Left lung (tissue), 10 donors: ENCODE measurements around the gene GJC1. TPM values are rescaled to one million over a fixed set of nuclear protein-coding genes. Genes with fewer than 3 reads are reported as not detected.
A peak's percentile ranks its signal among the peaks of the same experiment; 100 is the strongest.
"Not testable (repeated sequence)": the region's sequence is repeated elsewhere in the genome, so short reads cannot be mapped to it uniquely, and the experiment has no call there.

Source experiments
- ATAC-seq: fragments of 200-7000 bp; cut with Tn5 transposase; one replicate; pipeline ENCODE4 v1.9.1; 2020; ENCODE audit warnings: moderate library complexity
- DNase-seq, 4 donors: peaks; one replicate each; pipeline ENCODE4 v3.0.0-alpha.2; 2013 to 2020
- H3K27ac ChIP-seq, 2 donors: fragments of 200-600 bp; sonication (generic) in 1 of 2; one replicate each; pipeline versions ENCODE4 v1.5.0 to v1.8.0; 2020 to 2021
- H3K27me3 ChIP-seq, 2 donors: fragments of 200-600 bp; sonication (generic) in 1 of 2; one replicate each; pipeline versions ENCODE4 v1.5.0 to v1.8.0; 2020 to 2021
- H3K36me3 ChIP-seq, 2 donors: fragments of 200-600 bp; sonication (generic) in 1 of 2; one replicate each; pipeline versions ENCODE4 v1.5.0 to v1.8.0; 2020 to 2021
- H3K4me1 ChIP-seq, 2 donors: fragments of 200-600 bp; one replicate each; pipeline ENCODE4 v1.8.0; 2021
- H3K4me3 ChIP-seq, 2 donors: fragments of 200-600 bp; sonication (generic) in 1 of 2; one replicate each; pipeline versions ENCODE4 v1.5.0 to v1.8.0; 2020 to 2021; ENCODE audit warnings: mild to moderate bottlenecking in 1 of 2
- H3K9me3 ChIP-seq, 2 donors: fragments of 200-600 bp; sonication (generic) in 1 of 2; one replicate each; pipeline versions ENCODE4 v1.5.0 to v1.8.0; 2020 to 2021
- intact Hi-C, 2 donors: fragments of 100-400 bp; cut with DNase I; formaldehyde crosslinking; loops; one replicate each; pipeline versions ENCODE4 v1.11.2 to v1.14.2; 2022
- polyA plus RNA-seq, 6 donors: library from polyadenylated mRNA; unstranded; fragments of 120-200 nt; gene quantifications; one replicate each; pipeline ENCODE4 v1.2.1, GENCODE V29; 2013; ENCODE audit not compliant: insufficient read length in 6 of 6
- total RNA-seq, 2 donors: library from RNA; stranded (reverse); fragmentation: NEBNext Ultra II Directional; extraction: Animal tissue kit (Norgen Biotek cat#: 25700); gene quantifications; one replicate each; pipeline ENCODE4 v1.2.1, GENCODE V29; 2021
- TF ChIP-seq, protein P1 (sequence below), 2 donors: fragments of 200-600 bp; sonication (generic) in 1 of 2; IDR thresholded peaks; one replicate each; pipeline versions ENCODE4 v1.5.0 to v1.8.0; 2021; ENCODE audit warnings: antibody characterized with exemption in 2 of 2
- donor health status: DM: no; HTN: yes; CAD: no.
- donor health status: DM: no; HTN: no; CAD: no.

Gene GJC1
- total and polyA plus RNA-seq, 8 donors = 17.3 to 52.9 (median 46.2) TPM

DNA sequence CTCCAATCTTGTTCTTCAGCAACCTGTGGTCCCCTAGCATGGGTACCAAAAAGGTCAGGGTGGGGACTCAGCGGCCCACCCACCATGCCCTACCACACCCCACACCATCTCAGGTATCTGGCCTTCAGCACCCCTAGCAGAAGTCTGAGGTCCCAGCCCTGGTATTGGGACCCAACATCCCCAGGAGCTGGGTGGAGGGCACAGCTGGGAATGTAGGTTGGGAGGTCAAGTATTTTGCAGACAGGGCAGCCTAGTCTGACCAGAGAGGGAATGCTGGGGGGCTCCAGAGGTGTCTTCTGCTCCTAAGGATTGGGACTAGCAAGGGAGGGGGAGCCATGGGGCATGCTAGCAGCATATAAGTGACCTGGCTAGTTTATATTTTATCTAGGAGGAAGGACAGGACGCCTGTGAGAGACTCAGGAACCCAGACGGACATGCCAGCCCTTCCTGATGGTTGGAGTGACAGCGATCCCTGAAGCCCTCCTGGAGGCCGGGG is 72.1 kb downstream of the GJC1 start:
- H3K36me3 ChIP-seq = no peaks in the 10 kb centered on the region
- H3K9me3 ChIP-seq = no peaks in the 10 kb centered on the region
- TF ChIP-seq, protein P1, sequence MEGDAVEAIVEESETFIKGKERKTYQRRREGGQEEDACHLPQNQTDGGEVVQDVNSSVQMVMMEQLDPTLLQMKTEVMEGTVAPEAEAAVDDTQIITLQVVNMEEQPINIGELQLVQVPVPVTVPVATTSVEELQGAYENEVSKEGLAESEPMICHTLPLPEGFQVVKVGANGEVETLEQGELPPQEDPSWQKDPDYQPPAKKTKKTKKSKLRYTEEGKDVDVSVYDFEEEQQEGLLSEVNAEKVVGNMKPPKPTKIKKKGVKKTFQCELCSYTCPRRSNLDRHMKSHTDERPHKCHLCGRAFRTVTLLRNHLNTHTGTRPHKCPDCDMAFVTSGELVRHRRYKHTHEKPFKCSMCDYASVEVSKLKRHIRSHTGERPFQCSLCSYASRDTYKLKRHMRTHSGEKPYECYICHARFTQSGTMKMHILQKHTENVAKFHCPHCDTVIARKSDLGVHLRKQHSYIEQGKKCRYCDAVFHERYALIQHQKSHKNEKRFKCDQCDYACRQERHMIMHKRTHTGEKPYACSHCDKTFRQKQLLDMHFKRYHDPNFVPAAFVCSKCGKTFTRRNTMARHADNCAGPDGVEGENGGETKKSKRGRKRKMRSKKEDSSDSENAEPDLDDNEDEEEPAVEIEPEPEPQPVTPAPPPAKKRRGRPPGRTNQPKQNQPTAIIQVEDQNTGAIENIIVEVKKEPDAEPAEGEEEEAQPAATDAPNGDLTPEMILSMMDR (IDR thresholded peaks at IDR 0.05) = no peak
- peaks cover 7 to 14% of the 10 kb centered on the region in 2 donors for H3K4me1 ChIP-seq
- ATAC-seq (no peak), DNase-seq (peak in 1 of 4 donors; percentile 6)
- H3K4me3 ChIP-seq = no peak overlapping the region
- H3K27ac ChIP-seq = no peak overlapping the region
- H3K27me3 ChIP-seq = peaks cover 21 to 74% of the 10 kb centered on the region in 2 donors
- intact Hi-C loops = no loop called here

DNA sequence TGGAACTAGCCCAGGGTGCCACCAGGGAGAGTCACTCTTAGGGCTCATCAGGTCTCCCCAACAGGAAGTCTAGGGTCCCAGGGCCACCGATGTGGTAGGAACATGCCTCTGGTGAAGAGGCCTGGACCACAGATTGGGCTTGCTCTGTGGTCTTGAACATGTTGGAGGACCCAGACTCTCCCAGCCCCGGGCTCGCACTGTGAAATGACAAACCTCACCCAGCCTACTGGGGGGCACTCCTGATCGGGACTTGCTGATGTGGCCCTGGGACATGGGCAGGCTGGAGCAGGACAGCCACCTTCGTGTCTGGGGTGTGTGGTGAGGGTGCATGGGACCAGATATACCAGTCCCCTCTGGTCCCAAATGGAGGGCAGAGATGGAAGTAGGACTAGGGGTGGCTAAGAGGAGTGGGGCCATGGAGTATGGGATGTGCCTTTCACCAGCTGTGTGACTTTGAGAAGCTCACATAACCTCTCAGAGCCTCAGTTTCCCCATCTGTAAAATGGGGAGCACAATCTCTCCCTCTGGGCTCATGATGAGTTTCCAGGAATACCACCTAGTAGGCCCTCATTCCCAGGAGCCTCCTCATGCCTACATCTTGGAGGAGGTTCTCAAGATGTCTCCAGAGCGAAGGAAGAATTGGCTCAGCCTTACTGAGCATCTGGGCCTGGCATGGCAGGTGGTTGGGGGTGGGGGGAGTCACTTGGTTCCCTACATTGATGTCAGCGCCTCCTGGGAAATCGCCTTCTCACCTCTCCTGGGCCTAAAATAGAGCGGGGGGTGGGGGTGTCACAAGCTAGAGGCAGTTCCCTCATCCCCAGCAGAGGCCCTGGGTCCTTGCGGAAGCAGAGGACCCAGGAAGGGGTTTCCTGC is 72.8 kb downstream of the GJC1 start:
- DNase-seq = peak in 1 of 4 donors; percentile 41
- H3K27me3 ChIP-seq = peaks cover 21 to 74% of the 10 kb centered on the region in 2 donors
- no peaks in the 10 kb centered on the region for H3K36me3 ChIP-seq
- H3K27ac ChIP-seq = no peak overlapping the region
- no peak overlapping the region for H3K4me3 ChIP-seq
- TF ChIP-seq, protein P1 (IDR thresholded peaks at IDR 0.05) = no peak
- intact Hi-C loops = no loop called here
- H3K9me3 ChIP-seq = no peaks in the 10 kb centered on the region
- peaks cover 7 to 14% of the 10 kb centered on the region in 2 donors for H3K4me1 ChIP-seq
- ATAC-seq = no peak

- H3K9me3 ChIP-seq, H3K27ac ChIP-seq, H3K4me3 ChIP-seq, intact Hi-C loops, ATAC-seq: not testable (repeated sequence)
- H3K27me3 ChIP-seq = peaks cover 21 to 53% of the 10 kb centered on the region in 2 donors
- H3K36me3 ChIP-seq = peaks cover 0 to 14% of the 10 kb centered on the region in 2 donors
- H3K4me1 ChIP-seq = peaks cover 7 to 14% of the 10 kb centered on the region in 2 donors
- peak in 1 of 4 donors; percentile 2 for DNase-seq
Observed at GRCh38 chr17:44755180-44755579, 74.9 kb downstream of the GJC1 start.

- Histone ChIP-seq H3K4me3 (no peak overlapping the region), H3K27ac (no peak overlapping the region), H3K4me1 (peaks cover 2 to 9% of the 10 kb centered on the region in 2 donors), H3K9me3 (no peaks in the 10 kb centered on the region), H3K27me3 (peaks cover 13 to 44% of the 10 kb centered on the region in 2 donors), H3K36me3 (peaks cover 0 to 22% of the 10 kb centered on the region in 2 donors)
- ATAC-seq = no peak
- intact Hi-C loops = no loop called here
- TF ChIP-seq, protein P1 (IDR thresholded peaks at IDR 0.05) = no peak
- DNase-seq = peak in 1 of 4 donors; percentile 17
Observed at GRCh38 chr17:44754276-44754675, 75.8 kb downstream of the GJC1 start.

DNA sequence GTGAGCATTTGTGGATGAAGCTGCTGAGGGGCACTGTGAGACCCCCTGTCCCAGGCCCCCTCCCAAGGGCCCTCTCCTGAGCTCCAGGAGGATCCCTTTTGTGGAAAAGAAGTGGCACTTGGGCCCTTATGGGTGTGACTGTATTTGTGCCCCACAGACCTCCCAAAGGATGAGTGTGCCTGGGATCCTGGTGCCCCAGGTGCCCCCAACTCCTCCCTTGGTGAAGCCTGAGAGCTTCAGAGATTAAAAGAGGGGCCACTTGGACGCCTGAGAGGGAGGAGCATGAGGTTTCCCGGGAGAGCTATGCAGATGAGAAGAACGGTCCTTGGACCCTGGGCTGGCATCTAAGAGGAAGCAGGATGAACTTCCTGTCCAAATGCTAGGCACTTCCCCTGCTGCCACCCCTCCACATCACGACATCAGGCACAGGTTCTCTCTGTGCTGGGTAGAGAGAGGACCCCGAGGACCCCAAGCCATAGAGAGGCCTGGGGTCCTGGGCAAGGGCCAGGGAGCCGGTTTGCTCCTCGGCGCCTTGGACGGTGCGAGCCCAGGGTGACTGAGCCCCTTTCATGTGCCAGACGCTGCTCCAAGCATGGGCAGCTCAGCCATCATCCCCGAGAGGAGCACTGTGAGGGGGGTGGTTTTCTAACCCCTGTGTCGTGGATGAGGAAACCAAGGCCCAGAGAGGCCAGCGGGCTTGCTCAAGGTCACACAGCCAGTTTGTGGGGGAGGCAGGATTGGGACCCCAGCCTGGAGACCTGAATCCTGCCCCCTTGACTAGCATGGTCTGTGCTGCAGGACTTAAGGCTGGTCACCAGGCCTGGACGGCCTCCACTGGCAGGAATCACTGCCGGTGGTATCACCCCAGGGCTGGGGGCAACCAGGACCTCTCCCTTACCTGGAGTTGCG is 76.9 kb downstream of the GJC1 start:
- Histone ChIP-seq H3K9me3 (no peaks in the 10 kb centered on the region), H3K4me3 (no peak overlapping the region), H3K36me3 (peaks cover 0 to 33% of the 10 kb centered on the region in 2 donors), H3K27me3 (peaks cover 5 to 34% of the 10 kb centered on the region in 2 donors), H3K4me1 (peaks cover 0 to under 1% of the 10 kb centered on the region in 2 donors), H3K27ac (no peak overlapping the region)
- intact Hi-C loops = no loop called here
- ATAC-seq (no peak), DNase-seq (peak in 1 of 4 donors; percentile 55)
- TF ChIP-seq, protein P1 (IDR thresholded peaks at IDR 0.05) = no peak
